ENCODE results near the gene KRTAP25-1.

Gene KRTAP25-1

DNA sequence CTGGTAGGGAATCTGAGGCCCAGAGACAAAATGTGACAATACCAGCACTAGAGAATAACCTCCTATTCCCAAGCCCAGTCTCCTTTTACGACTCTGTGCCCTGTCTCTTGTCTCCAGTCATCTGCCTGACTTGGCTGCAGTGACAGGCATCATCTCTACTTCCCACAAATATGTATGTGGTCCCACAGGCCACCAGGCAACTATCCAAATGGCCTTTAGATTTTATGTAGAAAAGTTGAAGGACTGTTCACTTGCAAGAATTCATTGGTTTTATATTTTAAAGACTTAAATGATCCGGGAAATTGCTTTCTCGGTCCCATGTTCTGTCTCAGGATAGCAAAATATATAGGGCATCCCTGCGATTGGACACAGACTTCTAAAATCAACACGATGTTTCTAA lies 18.2 kb downstream of the KRTAP25-1 start:
- no peaks in the 10 kb centered on the region for H3K9me3 Mint-ChIP-seq (ENCODE audit: low read depth)
- no peaks in the 10 kb centered on the region for H3K4me1 Mint-ChIP-seq (ENCODE audit: low read depth)
- H3K36me3 Mint-ChIP-seq: no peaks in the 10 kb centered on the region
- H3K4me3 Mint-ChIP-seq: no peak overlapping the region
- H3K27ac Mint-ChIP-seq: no peak overlapping the region
- peaks cover 6% of the 10 kb centered on the region for H3K27me3 Mint-ChIP-seq

DNA sequence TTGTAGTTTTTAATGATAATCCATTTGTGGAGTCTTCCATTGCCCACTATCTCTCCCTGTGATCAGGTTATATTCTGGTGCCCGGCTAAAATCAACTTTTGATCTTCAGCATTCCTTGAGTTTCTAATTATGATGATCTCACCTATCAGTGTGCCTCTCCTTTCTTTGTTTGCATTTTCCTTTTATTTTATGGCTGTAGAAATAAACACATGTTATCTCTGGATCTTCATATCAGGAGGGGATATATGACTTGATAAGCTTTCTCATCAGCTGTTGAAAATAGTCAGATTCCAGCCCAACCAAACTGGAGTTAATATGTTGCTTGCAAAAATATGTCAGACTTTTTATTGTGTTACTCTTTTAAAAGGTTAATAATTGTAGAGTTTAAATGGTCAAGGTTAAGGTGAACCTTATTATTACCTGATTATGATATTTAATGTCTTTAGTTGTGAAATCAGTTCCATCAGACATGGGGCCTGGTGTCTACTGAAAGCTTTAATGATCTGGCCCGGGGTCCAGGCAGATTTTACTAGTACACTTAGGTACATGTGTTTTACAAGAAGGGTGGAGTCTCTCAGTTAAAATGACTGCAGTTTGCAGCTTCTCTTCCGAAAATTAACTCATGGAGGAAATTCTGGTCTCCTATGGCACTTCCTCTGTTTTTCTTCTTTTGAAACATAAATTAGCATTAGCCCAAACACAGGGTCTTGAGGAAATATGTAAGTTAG lies 19.3 kb downstream of the KRTAP25-1 start:
- Mint-ChIP-seq H3K36me3 (no peaks in the 10 kb centered on the region), H3K27me3 (peaks cover 6% of the 10 kb centered on the region), H3K27ac (no peak overlapping the region), H3K9me3 (ENCODE audit: low read depth) (no peaks in the 10 kb centered on the region), H3K4me3 (no peak overlapping the region), H3K4me1 (ENCODE audit: low read depth) (no peaks in the 10 kb centered on the region)

DNA sequence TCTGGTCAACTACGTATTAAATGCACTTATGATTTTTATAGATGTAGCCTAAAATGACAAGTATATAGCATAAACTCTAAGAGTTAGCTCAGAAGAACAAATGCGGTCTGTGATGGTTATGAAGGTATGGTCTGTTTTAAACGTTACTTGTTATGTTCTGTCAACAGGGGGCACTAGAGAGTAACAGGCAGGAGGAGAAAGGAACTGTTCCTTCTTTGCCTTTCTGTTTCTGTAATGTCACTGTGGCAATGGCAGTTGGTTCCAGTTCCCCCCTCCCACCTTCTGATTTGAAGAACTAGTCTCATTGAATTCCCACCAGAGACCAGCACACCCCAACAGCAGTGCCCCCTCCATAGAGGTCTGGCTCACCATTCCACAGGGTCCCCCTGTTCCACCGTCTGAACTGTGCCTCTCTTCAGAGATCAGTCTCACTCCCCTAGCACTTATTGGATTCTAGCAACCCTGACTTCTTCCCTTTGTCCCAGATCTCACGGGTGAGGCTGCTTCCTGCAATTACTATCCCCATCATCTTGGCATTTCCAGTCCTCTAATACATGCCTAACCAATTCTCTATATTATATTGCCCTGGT lies 20.6 kb downstream of the KRTAP25-1 start:
- no peaks in the 10 kb centered on the region for H3K9me3 Mint-ChIP-seq (ENCODE audit: low read depth)
- H3K27ac Mint-ChIP-seq: no peak overlapping the region
- H3K27me3 Mint-ChIP-seq: peaks cover 6% of the 10 kb centered on the region
- H3K4me3 Mint-ChIP-seq: no peak overlapping the region
- no peaks in the 10 kb centered on the region for H3K36me3 Mint-ChIP-seq
- H3K4me1 Mint-ChIP-seq (ENCODE audit: low read depth): no peaks in the 10 kb centered on the region

DNA sequence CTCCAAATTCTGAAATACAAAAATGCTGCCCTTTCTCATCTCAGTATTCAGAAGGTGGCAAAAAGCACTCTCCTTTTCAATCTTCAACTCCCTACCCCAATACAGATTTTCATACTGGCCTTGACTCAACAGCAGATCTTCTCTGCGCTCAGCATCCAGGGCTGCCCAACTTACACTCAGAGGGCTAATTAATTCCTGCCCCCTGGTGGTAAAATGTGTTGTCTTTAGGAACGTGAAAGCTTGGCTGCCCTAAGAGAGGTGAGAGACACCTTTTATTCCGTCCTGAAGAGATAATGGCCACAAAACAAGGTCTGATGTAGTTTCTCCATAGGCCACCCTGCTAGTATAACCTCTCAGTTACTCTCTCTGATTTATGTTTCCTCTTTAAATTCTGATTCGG lies 31.5 kb downstream of the KRTAP25-1 start:
- H3K36me3 Mint-ChIP-seq: no peaks in the 10 kb centered on the region
- peaks cover 2% of the 10 kb centered on the region for H3K27me3 Mint-ChIP-seq
- no peak overlapping the region for H3K27ac Mint-ChIP-seq
- H3K4me1 Mint-ChIP-seq (ENCODE audit: low read depth): no peaks in the 10 kb centered on the region
- no peaks in the 10 kb centered on the region for H3K9me3 Mint-ChIP-seq (ENCODE audit: low read depth)
- no peak overlapping the region for H3K4me3 Mint-ChIP-seq

DNA sequence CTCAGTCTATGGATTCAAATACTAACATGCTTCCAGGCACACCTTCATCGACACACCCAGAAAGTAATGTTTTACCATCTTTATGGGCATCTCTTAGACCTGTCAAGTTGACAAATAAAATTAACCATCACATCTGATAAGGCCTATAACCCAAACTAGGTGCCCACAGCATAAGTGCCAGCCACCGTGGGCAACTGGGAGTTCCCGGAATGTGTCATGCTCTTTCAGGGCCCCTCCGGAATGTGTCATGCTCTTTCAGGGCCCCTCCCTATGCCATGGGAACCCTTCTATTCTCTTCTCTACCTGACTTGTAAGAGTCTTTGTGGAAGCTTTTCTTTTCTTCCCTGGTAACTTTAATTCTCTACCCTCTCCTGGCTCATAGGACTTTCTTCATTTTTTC lies 33.2 kb downstream of the KRTAP25-1 start:
- H3K4me3 Mint-ChIP-seq: no peak overlapping the region
- H3K4me1 Mint-ChIP-seq (ENCODE audit: low read depth): no peaks in the 10 kb centered on the region
- H3K27me3 Mint-ChIP-seq: peaks cover 2% of the 10 kb centered on the region
- no peaks in the 10 kb centered on the region for H3K36me3 Mint-ChIP-seq
- H3K27ac Mint-ChIP-seq: no peak overlapping the region
- no peaks in the 10 kb centered on the region for H3K9me3 Mint-ChIP-seq (ENCODE audit: low read depth)

DNA sequence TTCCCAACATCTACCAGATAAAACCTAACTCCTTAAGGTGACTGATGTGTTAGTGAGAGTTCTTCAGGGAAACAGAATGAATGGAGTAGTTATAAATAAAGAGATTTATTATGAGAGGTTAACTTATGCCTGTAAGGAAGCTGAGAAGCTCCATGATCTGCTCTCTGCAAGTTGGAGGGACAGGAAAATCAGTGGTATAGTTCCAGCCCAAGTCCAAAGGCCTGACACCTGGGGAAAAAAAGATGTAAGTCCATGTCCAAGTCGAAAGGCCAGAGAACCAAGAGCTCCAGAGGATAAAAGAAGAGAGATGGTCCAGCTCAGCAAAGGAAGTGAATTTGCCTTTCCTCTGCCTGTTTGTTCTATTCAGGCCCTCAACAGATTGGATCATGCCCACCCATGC lies 33.6 kb downstream of the KRTAP25-1 start:
- Mint-ChIP-seq H3K27me3 (peaks cover 2% of the 10 kb centered on the region), H3K9me3 (ENCODE audit: low read depth) (no peaks in the 10 kb centered on the region), H3K4me3 (no peak overlapping the region), H3K36me3 (no peaks in the 10 kb centered on the region), H3K4me1 (ENCODE audit: low read depth) (no peaks in the 10 kb centered on the region), H3K27ac (no peak overlapping the region)

DNA sequence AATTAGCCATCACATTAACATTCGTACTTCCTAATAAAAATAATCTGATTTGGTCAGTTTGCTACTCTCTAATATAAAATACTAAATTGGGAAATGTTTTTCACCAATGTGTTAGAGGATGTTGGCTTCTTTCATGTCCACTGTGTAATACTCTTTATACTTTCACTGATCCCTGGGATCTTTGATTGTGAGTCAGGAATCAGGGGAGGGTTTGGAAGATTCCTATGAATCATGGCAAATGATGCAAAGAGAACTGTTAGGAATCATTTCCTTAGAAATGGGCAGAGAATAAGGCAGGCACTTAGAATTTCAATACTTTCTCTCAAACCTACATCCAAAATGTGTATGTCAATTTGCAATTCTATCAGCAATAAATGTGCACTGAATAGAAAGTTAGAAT lies 37.5 kb downstream of the KRTAP25-1 start:
- H3K9me3 Mint-ChIP-seq (ENCODE audit: low read depth): no peaks in the 10 kb centered on the region
- H3K4me1 Mint-ChIP-seq (ENCODE audit: low read depth): no peaks in the 10 kb centered on the region
- H3K27ac Mint-ChIP-seq: no peak overlapping the region
- no peak overlapping the region for H3K4me3 Mint-ChIP-seq
- H3K27me3 Mint-ChIP-seq: peaks cover 3% of the 10 kb centered on the region
- H3K36me3 Mint-ChIP-seq: no peaks in the 10 kb centered on the region

DNA sequence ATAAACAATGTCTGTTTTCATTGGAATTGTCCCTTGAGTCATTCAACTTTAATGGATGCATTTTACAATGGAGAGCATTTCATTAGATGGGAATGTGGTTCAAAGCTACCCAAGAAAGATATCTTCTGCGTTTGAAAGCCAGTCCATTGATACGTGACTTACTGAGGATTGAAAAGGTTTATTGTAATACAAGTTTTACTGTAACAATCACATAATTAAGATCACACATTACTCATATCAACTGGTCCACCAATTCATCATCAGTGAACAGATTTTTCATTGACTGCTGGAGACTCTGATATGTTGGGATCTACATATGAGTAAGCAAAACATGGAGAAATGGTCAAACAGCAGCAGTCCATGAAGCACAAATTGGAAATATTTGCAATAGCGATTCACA lies 39.4 kb downstream of the KRTAP25-1 start:
- Mint-ChIP-seq H3K9me3 (ENCODE audit: low read depth) (no peaks in the 10 kb centered on the region), H3K36me3 (no peaks in the 10 kb centered on the region), H3K27ac (no peak overlapping the region), H3K27me3 (peaks cover 3% of the 10 kb centered on the region), H3K4me1 (ENCODE audit: low read depth) (no peaks in the 10 kb centered on the region), H3K4me3 (no peak overlapping the region)

DNA sequence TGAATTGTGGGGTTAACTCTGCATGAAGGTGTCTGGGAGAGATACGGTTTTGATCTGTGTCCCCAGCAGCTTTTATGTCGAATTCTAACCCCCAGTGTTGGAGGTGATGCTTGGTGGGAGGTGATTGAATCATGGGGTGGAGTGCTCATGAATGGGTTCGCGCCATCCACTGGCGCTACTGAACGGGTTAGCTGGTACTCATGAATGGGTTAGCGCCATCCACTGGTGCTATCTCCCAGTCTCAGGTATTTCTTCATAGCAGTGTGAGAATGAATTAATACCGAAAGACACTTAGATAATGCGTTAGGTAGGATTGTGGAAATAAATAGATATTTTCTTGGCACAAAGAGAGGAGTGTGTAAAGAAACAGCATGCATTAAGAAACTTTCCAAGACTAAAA lies 40.5 kb downstream of the KRTAP25-1 start:
- Mint-ChIP-seq H3K27ac (no peak overlapping the region), H3K9me3 (ENCODE audit: low read depth) (no peaks in the 10 kb centered on the region), H3K27me3 (peaks cover 6% of the 10 kb centered on the region), H3K4me1 (ENCODE audit: low read depth) (no peaks in the 10 kb centered on the region), H3K4me3 (no peak overlapping the region), H3K36me3 (no peaks in the 10 kb centered on the region)

DNA sequence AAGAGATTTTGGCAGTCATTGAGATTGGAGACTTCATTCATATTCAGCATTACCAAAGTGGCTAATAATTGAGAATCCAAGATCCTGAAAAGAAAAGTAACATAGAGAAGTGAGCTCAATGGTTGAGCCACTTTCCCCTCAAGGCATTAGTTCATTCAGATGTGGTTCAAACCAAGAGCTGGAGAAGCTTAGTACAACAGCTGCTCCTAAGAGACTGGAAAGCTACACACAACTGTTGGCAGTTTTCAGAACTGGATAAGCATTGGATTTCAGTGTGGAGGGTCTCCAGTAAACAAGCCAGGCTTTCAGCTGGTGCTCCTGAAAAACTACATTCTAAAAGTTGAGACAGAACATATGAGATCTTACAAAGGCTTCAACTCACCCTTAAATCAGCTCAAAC lies 44.3 kb downstream of the KRTAP25-1 start:
- Mint-ChIP-seq H3K27me3 (peaks cover 6% of the 10 kb centered on the region), H3K4me3 (no peak overlapping the region), H3K4me1 (ENCODE audit: low read depth) (no peaks in the 10 kb centered on the region), H3K27ac (no peak overlapping the region), H3K9me3 (ENCODE audit: low read depth) (no peaks in the 10 kb centered on the region), H3K36me3 (no peaks in the 10 kb centered on the region)

DNA sequence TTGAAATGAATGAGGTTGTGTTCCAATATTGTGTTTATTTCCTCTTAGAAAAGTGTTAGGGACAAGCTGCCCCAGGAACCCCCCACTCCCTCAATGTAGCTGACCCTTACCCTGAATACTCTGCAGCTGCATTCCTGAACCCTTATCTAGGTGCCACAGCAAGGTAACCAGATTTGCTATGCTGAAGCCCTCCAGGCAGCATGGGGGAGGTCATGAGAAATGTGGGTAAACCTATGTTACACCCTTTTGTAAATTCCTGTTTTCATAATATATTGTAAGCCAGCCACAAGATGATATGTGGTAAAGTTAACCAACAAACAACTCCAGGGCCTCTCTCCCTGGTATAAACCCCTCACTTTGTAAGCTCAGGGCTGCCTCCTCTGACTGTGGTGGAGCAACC lies 45.6 kb downstream of the KRTAP25-1 start:
- no peaks in the 10 kb centered on the region for H3K36me3 Mint-ChIP-seq

DNA sequence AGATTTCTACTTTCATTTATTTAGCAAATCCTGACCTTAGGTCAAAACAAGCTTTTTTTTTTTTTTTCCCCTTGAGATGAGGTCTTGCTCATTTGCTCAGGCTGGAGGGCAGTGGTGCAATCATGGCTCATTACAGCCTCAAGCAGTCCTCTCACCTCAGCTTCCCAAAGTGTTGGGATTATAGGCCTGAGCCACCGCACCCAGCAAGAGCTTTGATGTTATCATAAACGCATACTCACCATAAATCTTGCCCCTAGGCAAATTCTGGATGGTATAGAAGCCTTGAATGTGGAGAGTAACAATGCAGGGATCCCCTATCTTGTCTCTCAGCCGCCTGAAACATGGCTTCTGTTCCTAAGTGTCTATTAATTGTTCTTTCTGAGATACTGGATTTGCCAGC lies 48.7 kb downstream of the KRTAP25-1 start:
- H3K27ac Mint-ChIP-seq: no peak overlapping the region

More for the DNA sequence above, 45.6 kb downstream of the KRTAP25-1 start:
- H3K4me1 Mint-ChIP-seq (ENCODE audit: low read depth): no peaks in the 10 kb centered on the region
- H3K27ac Mint-ChIP-seq: no peak overlapping the region
- H3K27me3 Mint-ChIP-seq: peaks cover 5% of the 10 kb centered on the region
- no peak overlapping the region for H3K4me3 Mint-ChIP-seq
- no peaks in the 10 kb centered on the region for H3K9me3 Mint-ChIP-seq (ENCODE audit: low read depth)

More for the DNA sequence above, 48.7 kb downstream of the KRTAP25-1 start:
- Mint-ChIP-seq H3K9me3 (ENCODE audit: low read depth) (no peaks in the 10 kb centered on the region), H3K27me3 (peaks cover 5% of the 10 kb centered on the region), H3K4me3 (no peak overlapping the region), H3K4me1 (ENCODE audit: low read depth) (no peaks in the 10 kb centered on the region), H3K36me3 (no peaks in the 10 kb centered on the region)

Data from activated naive CD8-positive, alpha-beta T cell (primary cell).